Measurements from ENCODE around the gene GLDN. TPM values are rescaled to one million over a fixed set of nuclear protein-coding genes. Genes with fewer than 3 reads are reported as not detected.

GLDN gene
- total RNA-seq, 1 donor from 2014 or later = 5.9 TPM

DNA sequence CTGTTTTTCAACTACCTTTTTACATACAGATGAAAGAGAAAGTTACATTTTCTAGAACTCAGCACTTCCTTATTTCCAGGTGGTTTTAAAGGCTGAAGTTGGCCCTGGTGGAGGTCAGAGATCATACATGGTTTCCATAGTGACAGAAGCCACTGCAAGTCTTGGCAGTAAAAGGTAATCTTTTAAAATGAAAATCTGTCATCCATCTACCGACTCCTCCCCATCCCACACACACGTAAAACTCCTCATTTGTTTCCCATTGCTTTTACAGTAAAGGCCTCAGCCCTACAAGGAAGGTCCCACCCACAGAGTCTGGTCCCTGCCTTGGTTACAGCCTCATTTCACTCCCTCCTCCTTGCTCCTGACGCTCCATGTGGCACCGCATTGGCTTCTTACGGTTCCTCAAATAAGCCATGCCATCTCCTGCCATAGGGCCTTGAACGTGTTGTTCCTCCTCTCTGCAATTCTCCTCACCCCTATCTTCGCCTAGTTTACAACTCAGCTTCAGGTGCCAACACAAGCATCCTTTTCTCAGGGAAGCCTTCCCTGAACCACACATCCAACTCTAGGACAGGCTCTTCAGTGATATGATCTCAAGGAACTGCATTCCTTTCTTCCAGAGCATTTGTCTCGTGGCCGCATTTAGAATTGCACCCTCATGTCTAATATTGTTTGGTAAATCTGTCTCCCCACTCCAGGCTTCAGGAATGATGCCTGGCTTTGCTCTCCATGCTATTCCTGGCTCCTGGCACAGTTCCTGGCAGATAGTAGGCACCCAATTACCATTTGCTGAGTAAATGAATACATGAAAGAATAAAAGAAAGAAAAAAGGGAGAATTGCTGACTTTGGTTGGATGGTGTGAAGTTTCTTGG is 5.7 kb upstream of the GLDN start:
- Histone ChIP-seq H3K27ac (no peak overlapping the region), H3K4me3 (no peak overlapping the region), H3K4me1 (no peaks in the 10 kb centered on the region), H3K36me3 (no peaks in the 10 kb centered on the region), H3K9me3 (no peaks in the 10 kb centered on the region), H3K27me3 (no peaks in the 10 kb centered on the region)
- DNase-seq (ENCODE audit: extremely low spot score in 2 of 2) = no peak
- intact Hi-C loops (cut with DNase I) = no loop called here
- TF ChIP-seq, protein P1, sequence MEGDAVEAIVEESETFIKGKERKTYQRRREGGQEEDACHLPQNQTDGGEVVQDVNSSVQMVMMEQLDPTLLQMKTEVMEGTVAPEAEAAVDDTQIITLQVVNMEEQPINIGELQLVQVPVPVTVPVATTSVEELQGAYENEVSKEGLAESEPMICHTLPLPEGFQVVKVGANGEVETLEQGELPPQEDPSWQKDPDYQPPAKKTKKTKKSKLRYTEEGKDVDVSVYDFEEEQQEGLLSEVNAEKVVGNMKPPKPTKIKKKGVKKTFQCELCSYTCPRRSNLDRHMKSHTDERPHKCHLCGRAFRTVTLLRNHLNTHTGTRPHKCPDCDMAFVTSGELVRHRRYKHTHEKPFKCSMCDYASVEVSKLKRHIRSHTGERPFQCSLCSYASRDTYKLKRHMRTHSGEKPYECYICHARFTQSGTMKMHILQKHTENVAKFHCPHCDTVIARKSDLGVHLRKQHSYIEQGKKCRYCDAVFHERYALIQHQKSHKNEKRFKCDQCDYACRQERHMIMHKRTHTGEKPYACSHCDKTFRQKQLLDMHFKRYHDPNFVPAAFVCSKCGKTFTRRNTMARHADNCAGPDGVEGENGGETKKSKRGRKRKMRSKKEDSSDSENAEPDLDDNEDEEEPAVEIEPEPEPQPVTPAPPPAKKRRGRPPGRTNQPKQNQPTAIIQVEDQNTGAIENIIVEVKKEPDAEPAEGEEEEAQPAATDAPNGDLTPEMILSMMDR (IDR thresholded peaks at IDR 0.05) = no peak
- no peak for TF ChIP-seq POLR2AphosphoS5 (IDR thresholded peaks at IDR 0.05; ENCODE audit: insufficient read depth in 1 of 2, low read depth in 1 of 2)
- no peak for TF ChIP-seq POLR2A (IDR thresholded peaks at IDR 0.05)

DNA sequence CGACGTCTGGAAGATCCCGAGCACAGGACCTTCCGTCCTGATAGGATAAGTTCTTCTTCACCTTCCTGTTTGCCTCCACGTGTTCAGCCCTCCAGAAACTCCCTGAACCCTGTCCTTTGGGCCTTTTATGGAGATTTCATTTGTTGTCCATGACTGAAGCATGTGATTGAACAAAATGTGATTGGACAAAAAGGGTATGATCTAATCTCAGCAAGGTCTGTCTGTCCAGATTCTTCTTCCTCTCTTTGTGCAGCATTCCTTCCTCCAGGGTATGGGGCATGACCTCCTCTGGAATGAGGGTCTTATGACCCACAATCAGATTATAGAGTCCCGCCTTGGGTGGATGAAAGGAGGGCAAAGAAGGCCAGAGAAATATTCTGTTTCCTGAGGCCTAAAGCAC is 3.0 kb upstream of the GLDN start, which contains the start of gene CYP19A1:
CYP19A1 (minus strand) TSS at position 101 of the 400 bp plus-strand sequence. CDS start 95,684 bp downstream, outside the sequence.
- no peaks in the 10 kb centered on the region for H3K36me3 ChIP-seq
- H3K27ac ChIP-seq = no peak within 1 kb of the TSS
- intact Hi-C loops (cut with DNase I) = no loop called here
- no peak within 1 kb of the TSS for H3K4me3 ChIP-seq
- no peaks in the 10 kb centered on the region for H3K27me3 ChIP-seq
- TF ChIP-seq, protein P1 (IDR thresholded peaks at IDR 0.05) = no peak
- no peak for TF ChIP-seq POLR2AphosphoS5 (IDR thresholded peaks at IDR 0.05; ENCODE audit: insufficient read depth in 1 of 2, low read depth in 1 of 2)
- TF ChIP-seq POLR2A (IDR thresholded peaks at IDR 0.05) = no peak
- peaks cover 14% of the 10 kb centered on the region for H3K4me1 ChIP-seq
- no peak for DNase-seq (ENCODE audit: extremely low spot score in 2 of 2)
- no peaks in the 10 kb centered on the region for H3K9me3 ChIP-seq

DNA sequence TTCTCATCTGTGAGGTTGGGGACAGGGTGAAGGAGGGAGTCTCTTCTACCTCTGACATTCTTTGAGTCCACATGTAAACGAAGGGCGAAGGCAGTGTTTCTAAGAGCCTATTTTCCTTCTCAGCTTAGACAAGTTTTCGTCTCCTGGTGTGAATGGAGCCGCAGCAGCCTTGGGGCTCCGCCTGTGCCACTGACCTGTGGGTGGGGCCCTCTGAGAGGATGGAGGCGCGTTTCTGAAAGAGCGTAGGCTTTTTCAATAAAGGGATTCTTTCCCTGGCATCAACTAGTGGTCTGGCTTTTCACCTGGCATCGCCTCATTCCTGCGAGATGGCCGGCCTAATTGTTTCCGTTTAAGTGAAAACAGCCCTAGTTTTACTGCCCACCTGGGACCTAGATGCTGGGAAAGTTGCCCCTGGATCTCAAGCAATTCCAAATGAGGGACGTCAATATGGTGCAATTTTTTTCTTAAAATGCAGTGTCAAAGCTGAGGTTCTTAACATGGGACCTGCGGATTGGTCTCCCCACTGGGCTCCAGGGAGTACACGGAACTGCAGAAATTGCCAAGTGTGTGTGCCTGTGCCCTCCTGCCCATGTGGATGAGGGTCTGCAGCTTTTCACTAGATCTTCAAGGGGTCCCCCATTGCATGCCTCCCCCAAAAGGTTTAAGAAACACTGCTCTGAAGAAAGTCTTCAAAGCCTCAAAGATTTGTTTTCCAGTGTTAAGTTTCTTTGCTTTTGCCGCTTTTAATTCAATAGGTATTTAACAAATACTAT is 958 bp downstream of the GLDN start:
- no peak for DNase-seq (ENCODE audit: extremely low spot score in 2 of 2)
- intact Hi-C loops (cut with DNase I) = no loop called here
- no peak overlapping the region for H3K27ac ChIP-seq
- no peaks in the 10 kb centered on the region for H3K36me3 ChIP-seq
- H3K4me3 ChIP-seq = peak overlapping the region; percentile 32 to 37
- H3K27me3 ChIP-seq = no peaks in the 10 kb centered on the region
- H3K4me1 ChIP-seq = peaks cover 14% of the 10 kb centered on the region
- TF ChIP-seq, protein P1 (IDR thresholded peaks at IDR 0.05) = no peak
- TF ChIP-seq POLR2AphosphoS5 (IDR thresholded peaks at IDR 0.05; ENCODE audit: insufficient read depth in 1 of 2, low read depth in 1 of 2) = no peak
- TF ChIP-seq POLR2A (IDR thresholded peaks at IDR 0.05) = no peak
- H3K9me3 ChIP-seq = no peaks in the 10 kb centered on the region

DNA sequence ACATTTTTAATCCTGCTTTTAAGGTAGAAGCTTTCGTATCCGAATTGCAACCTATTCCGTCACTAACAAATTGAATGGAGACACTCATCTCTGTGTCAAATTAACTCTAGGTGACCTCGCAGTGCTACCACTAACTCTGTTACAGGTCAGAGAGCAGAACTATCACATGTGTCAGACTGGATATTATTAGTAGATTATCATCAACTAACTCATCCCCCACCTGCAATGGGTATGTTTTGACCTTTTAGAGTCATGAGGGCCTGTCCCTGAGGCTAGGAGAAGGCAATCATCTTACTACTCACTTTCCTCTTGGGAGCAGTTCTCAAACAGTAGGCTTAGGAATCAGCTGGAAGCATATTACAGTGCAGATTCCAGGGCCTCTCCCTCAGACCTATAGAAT is 2.0 kb downstream of the GLDN start:
- intact Hi-C loops (cut with DNase I) = no loop called here
- TF ChIP-seq, protein P1 (IDR thresholded peaks at IDR 0.05) = no peak
- TF ChIP-seq POLR2A (IDR thresholded peaks at IDR 0.05) = no peak
- TF ChIP-seq POLR2AphosphoS5 (IDR thresholded peaks at IDR 0.05; ENCODE audit: insufficient read depth in 1 of 2, low read depth in 1 of 2) = no peak

More for the DNA sequence above, 2.0 kb downstream of the GLDN start:
- peaks cover 14% of the 10 kb centered on the region for H3K4me1 ChIP-seq
- no peaks in the 10 kb centered on the region for H3K27me3 ChIP-seq
- H3K4me3 ChIP-seq = no peak overlapping the region
- DNase-seq (ENCODE audit: extremely low spot score in 2 of 2) = no peak
- H3K36me3 ChIP-seq = no peaks in the 10 kb centered on the region
- no peak overlapping the region for H3K27ac ChIP-seq
- no peaks in the 10 kb centered on the region for H3K9me3 ChIP-seq

All from vagina (tissue), 2 donors.